Activated CD4-positive, alpha-beta T cell treated with anti-CD3 and anti-CD28 coated beads, Interleukin-2, amount 50 U/mL, for 24 hours (primary cell): ENCODE measurements around the gene PRELID2.
"Not testable (repeated sequence)": the region's sequence is repeated elsewhere in the genome, so short reads cannot be mapped to it uniquely, and the experiment has no call there.

ENCODE experiments used
- DNase-seq, 2 donors: peaks; one replicate each; pipeline ENCODE4 v3.0.0-alpha.2; 2020; ENCODE audit warnings: low read depth in 1 of 2, low spot score in 1 of 2

Gene PRELID2

DNA sequence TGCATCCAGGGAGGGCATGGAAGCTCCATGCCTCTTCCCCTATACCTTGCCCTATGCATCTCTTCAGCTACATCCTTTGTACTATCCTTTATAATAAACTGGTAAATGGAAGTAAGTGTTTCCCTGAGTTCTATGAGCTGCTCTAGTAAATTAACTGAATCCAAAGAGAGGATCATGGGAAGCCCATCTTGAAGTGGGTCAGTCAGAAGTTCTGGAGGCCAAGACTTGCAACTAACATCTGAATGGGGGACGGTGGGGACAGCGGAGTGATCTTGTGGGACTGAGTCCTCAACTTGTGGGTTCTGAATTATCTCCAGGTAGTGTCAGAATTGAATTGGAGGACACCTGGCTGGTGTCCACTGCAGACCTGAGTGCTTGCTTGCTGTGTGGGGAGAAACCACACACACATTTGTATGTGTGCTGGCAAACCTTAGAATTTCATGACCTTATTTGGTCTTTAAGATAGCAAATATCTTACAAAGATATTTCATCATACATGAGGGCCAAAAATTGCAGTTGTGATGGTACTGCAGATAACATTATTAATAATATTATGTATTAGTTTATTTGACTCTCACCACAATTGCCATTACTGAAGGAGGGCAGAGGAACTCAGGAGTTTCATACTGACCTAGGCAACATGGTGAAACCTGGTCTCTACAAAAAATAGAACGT lies 5.5 kb upstream of the PRELID2 start:
- no peak for DNase-seq

DNA sequence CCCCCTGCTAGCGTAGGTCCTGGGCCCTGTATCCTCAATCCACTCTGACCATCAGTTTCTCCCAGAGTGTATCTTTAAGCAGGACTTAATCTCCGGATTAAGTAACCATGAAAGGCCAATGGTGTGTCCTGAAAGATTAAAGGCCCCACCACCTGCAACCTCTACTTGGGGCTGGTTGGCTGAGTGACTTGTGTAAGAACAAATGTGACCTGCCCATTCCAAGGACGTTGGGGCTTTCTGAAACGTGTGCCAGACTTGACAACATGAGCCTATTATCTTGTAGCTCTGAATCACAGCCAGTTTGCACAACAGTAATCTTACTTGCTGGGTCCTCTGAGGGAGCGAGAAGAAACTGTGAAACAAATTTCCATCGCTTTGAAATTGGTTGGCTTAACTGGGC lies 3.1 kb upstream of the PRELID2 start:
- no peak for DNase-seq

DNA sequence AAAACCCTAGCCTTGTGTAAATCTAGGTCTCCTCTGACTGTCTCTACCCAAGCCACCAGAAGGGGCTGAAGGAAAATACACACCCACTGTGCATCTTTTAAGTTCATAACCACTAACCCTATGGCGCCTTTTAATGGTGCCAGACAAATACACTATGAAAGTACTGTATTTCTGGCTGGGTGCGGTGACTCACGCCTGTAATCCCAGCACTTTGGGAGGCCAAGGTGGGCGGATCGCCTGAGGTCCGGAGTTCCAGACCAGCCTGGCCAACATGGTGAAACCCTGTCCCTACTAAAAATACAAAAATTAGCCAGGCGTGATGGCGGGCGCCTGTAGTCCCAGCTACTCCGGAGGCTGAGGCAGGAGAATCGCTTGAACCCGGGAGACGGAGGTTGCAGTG lies 1.1 kb upstream of the PRELID2 start:
- not testable (repeated sequence) for DNase-seq

DNA sequence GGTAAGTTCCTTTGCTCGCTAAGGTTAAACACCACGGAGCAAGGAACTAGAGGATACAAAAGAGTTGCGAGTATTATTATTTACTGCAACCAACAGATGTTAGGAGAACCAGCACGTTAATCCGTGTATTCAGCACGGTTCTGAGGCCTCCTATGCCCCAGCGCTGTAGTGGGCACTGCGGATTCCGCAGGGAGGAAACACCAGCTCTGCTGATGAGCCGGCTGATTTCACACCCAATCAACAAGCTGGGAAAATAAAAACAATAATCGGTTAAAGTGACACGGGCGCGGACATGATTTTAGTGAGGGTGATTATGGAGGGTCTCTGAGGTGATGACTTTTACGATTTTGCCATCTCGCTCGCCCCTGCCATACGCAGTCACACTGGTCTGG lies 702 bp upstream of the PRELID2 start:
- DNase-seq = no peak

DNA sequence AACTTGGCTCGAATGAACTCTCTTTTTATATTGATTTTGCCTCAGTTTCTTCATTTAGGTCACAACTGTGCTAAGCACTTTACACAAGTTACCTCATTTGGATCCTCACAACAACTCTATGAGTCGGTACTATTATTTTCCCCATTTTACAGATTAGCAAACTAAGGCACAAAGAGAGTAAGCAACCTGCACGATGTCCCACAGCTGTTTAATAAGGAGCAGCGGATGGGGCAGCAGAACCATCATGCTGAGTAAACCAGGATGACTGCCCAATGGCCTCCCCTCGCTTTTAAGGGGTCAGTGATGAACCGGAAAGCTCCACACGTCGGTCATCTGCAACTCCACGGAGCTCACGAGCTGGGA lies 607 bp downstream of the PRELID2 start:
- no peak for DNase-seq

DNA sequence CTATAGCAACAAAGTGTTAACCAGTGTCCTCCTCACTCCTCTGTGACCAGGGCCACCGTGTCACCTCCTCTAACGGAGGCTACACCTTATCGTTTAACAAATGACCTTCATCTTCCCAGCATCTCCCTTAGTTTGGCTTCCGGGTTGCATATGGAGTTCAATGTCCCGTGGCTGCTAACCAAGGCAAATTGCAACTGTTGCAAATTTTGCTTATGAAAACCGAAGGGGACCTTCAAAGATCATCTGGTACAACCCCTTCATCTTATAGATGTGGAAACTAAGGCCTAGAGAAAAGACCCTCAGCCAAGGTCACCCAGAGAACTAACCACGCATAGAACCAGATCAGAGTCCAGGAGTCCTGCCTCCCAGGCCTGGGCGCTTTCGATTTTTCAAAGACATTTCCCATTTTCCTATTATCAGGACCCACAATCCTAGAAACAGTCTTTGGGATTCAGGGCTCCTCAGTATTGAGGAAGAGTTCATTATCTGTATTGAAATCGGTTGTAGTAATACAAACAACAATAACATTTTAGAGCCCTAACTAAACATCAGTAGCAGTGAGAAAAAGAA lies 1.4 kb downstream of the PRELID2 start:
- no peak for DNase-seq

DNA sequence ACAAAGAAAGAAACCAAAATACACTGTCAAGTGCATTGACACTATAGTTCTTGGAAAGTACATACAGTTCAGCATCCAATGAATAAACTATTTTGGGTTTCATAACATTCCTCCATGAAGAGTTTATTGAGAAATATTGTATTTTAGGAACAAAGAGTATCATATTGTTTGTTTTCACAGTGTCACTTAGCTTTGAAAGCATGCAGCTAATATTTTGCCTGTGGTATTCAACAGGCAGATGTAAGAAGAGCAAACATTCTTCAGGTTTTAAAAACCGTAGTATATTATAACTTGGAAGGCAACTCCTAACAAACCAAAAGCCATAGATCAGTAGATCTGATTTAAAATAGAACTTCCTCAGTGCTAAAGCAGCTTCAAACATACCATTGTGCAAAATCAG lies 4.5 kb downstream of the PRELID2 start:
- DNase-seq = no peak

DNA sequence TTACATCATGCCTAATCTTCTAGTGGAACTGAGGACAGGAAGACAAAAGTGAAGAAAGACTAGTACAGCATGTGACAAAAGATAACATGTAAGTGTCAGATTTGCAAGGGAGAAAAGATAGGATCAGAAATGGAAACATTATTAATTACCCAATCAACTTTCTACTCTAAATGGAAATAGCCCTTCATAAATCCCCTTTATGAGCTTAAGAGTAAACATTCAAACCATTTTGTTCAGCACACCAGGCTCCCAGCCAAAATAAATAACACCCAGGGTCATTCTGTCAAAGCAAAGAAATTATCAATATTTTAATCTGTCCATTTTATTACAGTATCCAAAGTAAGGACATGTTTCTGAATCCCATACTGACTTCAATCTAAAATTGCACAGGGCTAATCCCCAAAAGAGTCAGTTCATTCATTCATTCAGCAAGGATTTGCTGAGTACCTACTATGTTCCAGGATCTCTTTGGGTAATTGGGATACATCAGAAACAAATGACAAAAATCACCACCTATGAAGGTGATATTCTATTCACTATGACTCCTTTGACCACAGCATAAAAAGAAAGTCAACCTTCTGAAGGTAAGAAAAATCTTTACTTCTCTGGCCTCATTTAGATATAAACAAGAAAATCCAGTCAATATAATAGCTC lies 5.3 kb downstream of the PRELID2 start:
- no peak for DNase-seq

DNA sequence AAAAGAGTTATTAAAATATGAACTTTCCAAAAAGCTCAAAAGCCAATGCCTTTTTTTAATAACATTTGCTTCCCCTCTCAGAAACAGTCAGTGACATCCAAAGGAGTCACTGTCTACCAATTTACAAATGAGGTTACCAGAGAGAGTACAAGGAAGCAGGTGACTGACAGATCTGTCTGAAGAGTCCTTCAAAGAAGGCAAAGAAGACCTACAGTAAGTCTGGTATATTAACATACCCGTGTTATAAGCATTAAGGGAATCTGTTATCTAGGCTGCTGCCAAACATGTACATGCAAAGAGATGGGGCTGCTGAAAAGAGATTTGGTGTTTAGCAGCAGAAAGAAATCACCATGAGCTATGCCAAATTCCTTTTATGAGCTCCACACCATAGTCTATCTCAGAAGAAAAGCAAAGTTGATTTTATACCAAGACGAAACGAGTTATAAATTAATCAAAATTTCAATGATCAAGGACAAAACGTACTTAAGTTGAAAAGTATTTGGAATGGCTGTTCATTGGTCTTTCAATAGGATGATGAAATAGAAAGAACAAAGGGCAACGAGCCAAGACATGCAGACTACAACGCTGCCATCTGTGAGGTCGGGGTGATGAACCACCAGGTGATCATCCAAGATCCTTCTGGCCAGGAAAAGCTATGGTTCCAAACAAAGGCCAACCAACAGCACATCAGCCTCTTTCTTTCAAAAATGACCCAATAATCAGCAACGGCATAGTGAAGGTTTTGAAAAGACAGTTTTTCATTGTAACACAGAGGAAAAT lies 8.1 kb downstream of the PRELID2 start:
- no peak for DNase-seq

DNA sequence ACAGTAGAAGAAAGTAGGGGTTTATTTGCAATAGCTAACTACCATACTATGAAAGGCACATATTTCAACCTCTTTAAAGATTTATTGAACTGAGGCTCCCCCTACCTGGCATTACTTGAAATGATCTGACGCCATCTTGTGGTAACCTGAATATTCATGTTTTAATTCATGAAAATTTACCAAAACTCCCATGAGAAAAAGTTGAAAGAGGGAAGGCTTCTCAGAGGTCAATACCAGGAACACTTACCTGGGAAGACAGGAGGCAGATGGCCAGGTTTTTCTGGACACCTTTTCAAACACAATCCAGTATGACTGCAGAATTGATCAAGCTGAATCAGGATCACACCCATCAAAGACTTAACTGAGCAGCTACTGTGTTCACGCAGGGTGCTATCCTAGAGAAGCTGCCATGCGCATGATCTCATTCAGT lies 9.4 kb downstream of the PRELID2 start:
- no peak for DNase-seq

DNA sequence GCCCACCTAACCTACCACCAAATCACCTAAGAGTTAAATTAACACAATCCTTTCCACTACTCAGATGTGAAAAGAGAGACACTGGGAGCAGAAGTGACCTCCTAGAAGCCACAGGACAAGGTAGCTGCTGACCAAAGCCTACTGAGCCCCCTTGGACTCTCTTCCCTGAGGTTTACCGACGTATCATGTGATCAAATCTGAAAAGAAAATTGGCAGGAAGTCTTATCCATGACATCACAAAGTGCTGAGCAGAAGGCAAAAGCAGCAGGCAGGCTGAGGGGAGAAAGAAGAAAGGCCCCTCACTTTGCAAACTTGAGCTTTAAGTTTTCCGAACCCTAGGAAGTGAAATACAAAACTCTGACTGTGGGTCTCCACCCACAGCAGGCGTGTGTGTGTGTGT lies 11.1 kb downstream of the PRELID2 start:
- no peak for DNase-seq

DNA sequence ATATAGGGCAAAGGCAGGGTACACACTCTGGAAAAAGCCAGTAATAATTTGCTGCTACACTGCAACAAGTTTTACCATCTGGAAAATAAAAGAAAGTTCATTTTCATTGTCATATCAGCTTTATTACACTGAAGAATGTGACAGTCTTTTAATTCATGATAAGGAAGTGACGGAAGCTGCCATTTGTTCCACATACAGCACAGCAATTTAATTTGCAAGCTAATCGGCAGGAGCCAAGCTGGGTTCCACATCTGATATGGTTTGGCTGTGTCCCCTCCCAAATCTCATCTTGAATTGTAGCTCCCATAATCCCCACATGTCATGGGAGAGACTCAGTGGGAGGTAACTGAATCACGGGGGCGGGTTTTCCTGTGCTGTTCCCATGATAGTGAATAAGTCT lies 16.5 kb downstream of the PRELID2 start:
- DNase-seq = no peak

DNA sequence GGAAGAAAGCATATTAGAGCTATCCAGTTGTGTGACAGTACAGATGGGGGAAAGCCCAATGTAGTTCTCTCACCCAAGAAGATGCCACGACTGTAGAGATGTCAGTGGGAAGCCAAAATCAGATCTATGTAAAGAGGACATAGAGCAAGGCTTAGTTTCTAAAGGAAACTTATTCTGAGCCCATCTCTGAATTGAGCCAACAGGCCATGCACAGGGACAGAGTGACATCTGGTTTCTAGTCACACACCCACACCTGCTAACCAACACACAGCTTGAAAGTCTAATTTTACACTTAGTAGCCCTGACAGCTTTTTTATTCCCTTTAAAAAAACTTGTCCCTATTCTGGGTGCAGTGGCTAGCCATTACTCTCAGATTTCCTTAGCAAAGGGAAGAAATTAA lies 22.3 kb downstream of the PRELID2 start:
- DNase-seq = no peak

DNA sequence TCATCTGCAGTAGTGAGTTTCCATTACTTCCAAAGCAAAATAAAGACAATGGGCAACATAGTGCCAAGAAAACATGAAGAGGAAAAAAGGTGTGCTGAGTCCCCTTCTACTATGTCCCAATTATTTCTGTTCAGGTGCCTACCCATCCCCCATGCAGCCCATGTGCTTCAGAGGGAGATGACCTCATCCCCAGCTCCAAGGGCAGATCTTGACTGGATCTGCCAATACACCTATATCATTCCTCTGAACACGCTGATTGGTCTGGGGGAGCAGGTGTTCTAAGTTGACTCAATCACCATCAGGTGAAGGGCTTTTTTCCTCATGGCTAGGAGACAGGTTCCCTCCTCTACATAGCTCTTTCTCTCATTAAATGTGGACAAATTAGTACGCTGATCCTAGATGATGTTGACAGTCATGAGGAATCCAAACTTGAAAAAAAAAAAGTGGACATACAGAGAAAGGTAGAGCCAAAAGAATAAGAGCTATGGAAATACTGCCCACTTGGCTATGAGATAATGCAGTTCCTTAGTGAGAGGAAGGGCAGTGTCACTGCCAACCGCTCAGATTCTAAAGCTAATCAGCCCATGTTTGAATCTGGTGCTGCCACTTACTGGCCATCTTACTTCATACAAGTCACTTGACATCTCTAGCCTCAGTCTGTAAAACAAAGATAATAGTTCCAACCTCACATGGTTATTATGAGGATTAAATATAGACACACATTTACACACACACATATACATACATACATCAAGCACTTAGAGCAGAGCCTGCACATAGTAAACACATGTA lies 23.1 kb downstream of the PRELID2 start:
- no peak for DNase-seq

DNA sequence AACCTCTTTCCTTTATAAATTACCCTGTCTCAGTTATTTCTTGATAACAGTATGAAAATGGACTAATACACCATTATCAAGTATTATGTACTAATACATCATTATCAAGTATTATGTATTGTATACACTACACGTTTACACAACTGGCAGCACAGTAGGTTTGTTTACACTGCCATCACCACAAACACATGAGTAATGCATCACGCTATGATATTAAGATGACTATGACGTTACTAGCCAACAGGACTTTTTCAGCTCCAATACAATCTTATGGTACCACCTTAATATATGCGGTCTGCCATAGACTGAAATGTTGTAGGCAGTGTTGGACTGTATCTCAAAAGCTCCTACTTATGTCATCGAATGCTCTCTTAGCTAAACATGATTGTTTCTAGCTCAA lies 28.2 kb downstream of the PRELID2 start:
- DNase-seq = no peak

DNA sequence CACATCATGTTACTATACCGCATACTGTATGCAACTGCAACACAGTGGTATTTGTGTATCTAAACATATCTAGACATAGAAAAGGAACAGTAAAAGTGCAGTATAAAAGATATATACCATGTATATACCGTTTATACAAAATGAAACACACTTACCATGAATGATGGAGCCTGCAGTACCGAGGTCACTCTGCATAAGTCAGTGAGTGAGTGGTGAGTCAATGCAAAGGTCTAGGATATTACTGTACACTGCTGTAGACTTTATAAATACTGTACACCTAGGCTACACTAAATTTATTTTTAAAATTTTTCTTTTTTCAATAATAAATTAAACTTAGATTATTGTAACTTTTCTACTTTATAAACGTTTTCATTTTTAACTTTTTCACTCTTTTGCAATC lies 29.3 kb downstream of the PRELID2 start:
- DNase-seq = no peak

DNA sequence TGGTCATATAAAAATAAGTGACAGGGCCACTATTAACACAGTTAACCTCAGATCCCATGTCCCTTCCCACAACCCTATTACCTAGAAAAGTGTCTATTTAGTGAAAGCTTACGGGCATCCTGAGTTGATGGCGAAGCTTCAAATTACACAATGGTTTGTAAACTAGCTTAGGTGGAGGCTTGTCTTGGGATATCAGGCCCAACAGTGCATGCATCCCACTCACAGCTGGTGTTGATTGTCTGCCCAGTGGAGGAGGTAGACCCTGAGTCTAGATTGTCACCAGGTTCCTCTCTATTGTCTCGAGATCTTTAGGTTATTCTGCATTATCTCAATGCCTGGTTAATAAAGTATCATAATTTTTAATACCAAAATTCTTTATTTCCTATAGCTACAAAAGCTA lies 30.4 kb downstream of the PRELID2 start:
- DNase-seq = no peak

DNA sequence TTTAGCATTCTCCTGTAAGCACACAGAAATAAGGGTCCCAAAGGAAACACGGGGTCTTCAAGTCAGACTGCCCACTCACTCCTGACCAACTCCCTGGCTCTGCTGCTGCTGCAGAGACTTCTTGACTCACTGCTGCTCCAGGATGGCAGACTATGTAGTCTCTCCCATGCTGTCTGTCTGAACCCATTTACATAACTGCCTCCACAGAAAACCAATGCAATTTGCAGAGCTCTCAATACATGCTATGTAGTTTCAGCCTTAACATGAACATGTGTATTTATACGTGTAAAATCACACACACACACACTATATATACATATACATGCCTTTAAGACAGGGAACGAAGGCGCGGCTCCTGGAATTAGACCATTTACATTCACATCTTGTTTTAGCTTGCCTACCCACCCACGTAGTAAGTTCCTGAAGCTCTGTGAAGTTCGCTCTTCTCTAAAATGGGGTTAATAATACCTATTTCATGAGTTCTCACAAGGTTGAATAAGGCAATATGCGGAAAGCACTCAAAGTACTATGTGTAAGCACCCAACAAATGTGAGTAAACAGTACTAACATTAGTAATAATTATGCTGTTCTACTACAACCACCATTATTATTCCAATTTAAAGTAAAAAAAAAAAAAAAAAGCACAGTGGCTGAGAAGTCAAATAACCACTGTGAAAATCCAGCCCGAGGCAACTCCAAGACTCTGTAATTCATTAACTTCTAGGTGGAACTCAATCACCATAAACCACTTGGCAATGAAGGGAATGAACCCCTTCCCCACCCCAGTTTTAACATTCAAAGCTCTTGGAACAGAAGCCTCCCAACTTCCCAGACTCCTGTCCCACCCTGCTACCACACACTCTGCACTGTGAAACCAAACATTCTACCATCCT lies 31.8 kb downstream of the PRELID2 start:
- DNase-seq = no peak

DNA sequence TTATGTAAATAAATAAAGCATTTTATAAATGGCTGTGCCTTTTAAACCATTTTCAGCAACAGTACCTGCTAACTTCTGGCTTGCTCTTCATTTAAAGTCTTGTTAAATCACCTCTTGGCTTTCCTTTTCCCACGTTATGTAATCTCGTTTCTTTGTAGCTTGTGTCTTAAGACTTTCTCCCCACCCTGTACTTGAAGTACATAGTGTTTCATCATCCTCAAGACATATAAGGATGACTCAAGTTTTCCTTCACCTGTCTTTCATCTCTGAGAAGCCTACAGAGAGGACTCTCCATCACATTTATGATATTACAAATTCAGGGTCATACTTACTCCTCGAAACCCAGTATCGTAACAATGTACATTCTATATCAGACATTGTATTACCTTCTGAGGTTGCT lies 33.9 kb downstream of the PRELID2 start:
- DNase-seq = no peak

DNA sequence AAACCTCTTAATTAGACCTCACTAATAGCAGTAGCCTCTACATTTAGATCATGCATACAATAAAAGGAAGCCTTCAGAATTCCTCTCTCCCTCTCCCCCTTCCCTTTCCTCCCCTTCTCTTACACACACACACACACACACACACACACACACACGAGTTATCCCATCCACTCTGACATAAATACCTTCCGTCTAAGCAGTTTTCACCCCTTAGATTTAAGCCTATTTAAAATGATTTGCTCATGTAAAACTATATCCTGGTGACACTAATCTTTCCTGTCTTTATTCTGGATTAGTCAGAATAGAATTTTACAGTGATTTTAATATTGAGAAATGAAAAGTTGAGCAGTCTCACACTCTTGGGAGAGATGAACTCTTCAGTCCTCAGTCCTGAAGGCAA lies 35.0 kb downstream of the PRELID2 start:
- no peak for DNase-seq
